Panc1 (cell line): ENCODE measurements around the gene PPP6R2.

ENCODE experiments used
- CTCF ChIP-seq: fragments of 450-650 bp; IDR thresholded peaks from 2 replicates; pipeline ENCODE4 v1.5.1; 2017; ENCODE audit warnings: mild to moderate bottlenecking
- POLR2AphosphoS5 ChIP-seq: IDR thresholded peaks from 2 replicates; pipeline ENCODE4 v1.6.1; 2012; ENCODE audit warnings: mild to moderate bottlenecking, low read depth, low read length, moderate library complexity
- SIN3A ChIP-seq: IDR thresholded peaks from 2 replicates; pipeline ENCODE4 v1.6.1; 2012; ENCODE audit warnings: low read depth, mild to moderate bottlenecking, low read length, moderate library complexity, borderline replicate concordance; ENCODE audit not compliant: insufficient read depth
- TCF7L2 ChIP-seq: IDR thresholded peaks from 2 replicates; pipeline ENCODE4 v1.6.1; 2011; ENCODE audit warnings: mild to moderate bottlenecking, low read depth, low read length, inconsistent platforms
- TF ChIP-seq, protein P1 (sequence below), 2 experiments: IDR thresholded peaks; 2 replicates each; pipeline ENCODE4 v1.6.1; 2011 to 2012; ENCODE audit warnings: low read depth in 2 of 2, control low read depth in 1 of 2, low read length in 1 of 2, mild to moderate bottlenecking in 1 of 2, moderate library complexity in 1 of 2; ENCODE audit not compliant: insufficient read depth in 1 of 2

DNA sequence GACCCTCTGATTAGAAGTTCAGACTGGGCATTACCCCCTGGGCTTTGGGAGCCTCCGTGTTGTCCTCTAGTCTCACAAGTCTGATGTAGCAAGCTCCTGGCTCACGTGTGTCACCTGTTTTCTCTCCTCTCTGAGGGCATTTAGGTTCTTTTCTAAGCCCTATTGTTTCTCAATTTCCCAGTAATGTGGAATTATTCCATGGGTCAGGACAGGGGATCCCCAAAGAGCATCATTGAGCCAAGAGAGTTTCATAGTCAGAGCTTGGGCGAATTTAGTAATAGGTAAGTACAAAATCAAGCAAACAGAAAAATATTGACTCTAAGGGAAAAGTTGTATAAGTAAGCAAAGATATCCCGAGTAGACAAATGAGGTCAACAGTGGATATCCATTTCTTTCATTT, 57.3 kb downstream of the PPP6R2 start:
- TF ChIP-seq, protein P1, sequence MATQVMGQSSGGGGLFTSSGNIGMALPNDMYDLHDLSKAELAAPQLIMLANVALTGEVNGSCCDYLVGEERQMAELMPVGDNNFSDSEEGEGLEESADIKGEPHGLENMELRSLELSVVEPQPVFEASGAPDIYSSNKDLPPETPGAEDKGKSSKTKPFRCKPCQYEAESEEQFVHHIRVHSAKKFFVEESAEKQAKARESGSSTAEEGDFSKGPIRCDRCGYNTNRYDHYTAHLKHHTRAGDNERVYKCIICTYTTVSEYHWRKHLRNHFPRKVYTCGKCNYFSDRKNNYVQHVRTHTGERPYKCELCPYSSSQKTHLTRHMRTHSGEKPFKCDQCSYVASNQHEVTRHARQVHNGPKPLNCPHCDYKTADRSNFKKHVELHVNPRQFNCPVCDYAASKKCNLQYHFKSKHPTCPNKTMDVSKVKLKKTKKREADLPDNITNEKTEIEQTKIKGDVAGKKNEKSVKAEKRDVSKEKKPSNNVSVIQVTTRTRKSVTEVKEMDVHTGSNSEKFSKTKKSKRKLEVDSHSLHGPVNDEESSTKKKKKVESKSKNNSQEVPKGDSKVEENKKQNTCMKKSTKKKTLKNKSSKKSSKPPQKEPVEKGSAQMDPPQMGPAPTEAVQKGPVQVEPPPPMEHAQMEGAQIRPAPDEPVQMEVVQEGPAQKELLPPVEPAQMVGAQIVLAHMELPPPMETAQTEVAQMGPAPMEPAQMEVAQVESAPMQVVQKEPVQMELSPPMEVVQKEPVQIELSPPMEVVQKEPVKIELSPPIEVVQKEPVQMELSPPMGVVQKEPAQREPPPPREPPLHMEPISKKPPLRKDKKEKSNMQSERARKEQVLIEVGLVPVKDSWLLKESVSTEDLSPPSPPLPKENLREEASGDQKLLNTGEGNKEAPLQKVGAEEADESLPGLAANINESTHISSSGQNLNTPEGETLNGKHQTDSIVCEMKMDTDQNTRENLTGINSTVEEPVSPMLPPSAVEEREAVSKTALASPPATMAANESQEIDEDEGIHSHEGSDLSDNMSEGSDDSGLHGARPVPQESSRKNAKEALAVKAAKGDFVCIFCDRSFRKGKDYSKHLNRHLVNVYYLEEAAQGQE (IDR thresholded peaks at IDR 0.05; ENCODE audit: insufficient read depth in 1 of 2, low read depth in 2 of 2, low read length in 1 of 2) = no peak
- TF ChIP-seq CTCF (no peak), POLR2AphosphoS5 (no peak), SIN3A (no peak), TCF7L2 (no peak)
